IMR-90 (cell line): ENCODE results near the gene KLHL40.

Experiments used
- BHLHE40 ChIP-seq: fragments of 150-350 bp; IDR thresholded peaks from 2 replicates; pipeline ENCODE4 v1.6.1; 2016; ENCODE audit warnings: mild to moderate bottlenecking, low read depth, low read length
- CEBPB ChIP-seq: IDR thresholded peaks from 2 replicates; pipeline ENCODE4 v1.6.1; 2012; ENCODE audit warnings: low read depth, low read length, improper control_type of control experiment
- FOS ChIP-seq: fragments of 150-350 bp; IDR thresholded peaks from 2 replicates; pipeline ENCODE4 v1.6.1; 2016; ENCODE audit warnings: low read depth, low read length
- MAFK ChIP-seq: IDR thresholded peaks from 2 replicates; pipeline ENCODE4 v1.6.1; 2012; ENCODE audit warnings: low read depth, low read length, improper control_type of control experiment
- MXI1 ChIP-seq: IDR thresholded peaks from 2 replicates; pipeline ENCODE4 v1.6.1; 2012; ENCODE audit warnings: low read depth, mild to moderate bottlenecking, low read length, moderate library complexity, borderline replicate concordance
- POLR2A ChIP-seq: IDR thresholded peaks from 2 replicates; pipeline ENCODE4 v1.6.1; 2012; ENCODE audit warnings: mild to moderate bottlenecking, low read depth, low read length
- RAD21 ChIP-seq: IDR thresholded peaks from 2 replicates; pipeline ENCODE4 v1.6.1; 2012; ENCODE audit warnings: low read length, improper control_type of control experiment
- RCOR1 ChIP-seq: IDR thresholded peaks from 2 replicates; pipeline ENCODE4 v1.6.1; 2012; ENCODE audit warnings: mild to moderate bottlenecking, low read length, improper control_type of control experiment; ENCODE audit not compliant: insufficient replicate concordance
- RFX5 ChIP-seq: IDR thresholded peaks from 2 replicates; pipeline ENCODE4 v1.8.0; 2012; ENCODE audit warnings: low read depth, mild to moderate bottlenecking, low read length, moderate library complexity
- TF ChIP-seq, protein P1 (sequence below): conservative IDR thresholded peaks from 2 replicates; pipeline ENCODE4 v1.5.1; 2012; ENCODE audit warnings: mild to moderate bottlenecking, low read depth, low read length, improper control_type of control experiment
- TF ChIP-seq, protein P2 (sequence below): fragments of 150-350 bp; IDR thresholded peaks from 2 replicates; pipeline ENCODE4 v1.6.1; 2017; ENCODE audit warnings: mild to moderate bottlenecking, antibody characterized with exemption, low read length, low read depth

DNA sequence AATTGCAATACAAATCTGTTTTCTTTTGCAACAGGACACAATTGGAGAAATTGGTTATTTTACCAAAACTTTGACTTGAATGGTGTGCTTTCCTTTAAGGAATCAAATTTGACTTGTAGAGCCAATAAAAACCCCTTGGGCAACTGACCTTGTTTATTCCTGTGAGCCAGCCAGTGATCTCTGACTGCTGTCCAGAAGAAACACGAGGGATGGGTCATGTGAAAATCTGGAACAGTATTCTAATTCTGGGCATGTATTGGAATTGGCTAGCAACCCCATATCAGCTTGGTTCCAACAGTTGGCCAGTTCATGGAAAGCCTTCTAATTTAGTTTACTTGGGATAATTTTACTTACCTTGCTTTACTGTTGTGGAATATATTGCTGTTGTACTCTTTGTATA lies 36.4 kb downstream of the KLHL40 start:
- TF ChIP-seq, protein P1, sequence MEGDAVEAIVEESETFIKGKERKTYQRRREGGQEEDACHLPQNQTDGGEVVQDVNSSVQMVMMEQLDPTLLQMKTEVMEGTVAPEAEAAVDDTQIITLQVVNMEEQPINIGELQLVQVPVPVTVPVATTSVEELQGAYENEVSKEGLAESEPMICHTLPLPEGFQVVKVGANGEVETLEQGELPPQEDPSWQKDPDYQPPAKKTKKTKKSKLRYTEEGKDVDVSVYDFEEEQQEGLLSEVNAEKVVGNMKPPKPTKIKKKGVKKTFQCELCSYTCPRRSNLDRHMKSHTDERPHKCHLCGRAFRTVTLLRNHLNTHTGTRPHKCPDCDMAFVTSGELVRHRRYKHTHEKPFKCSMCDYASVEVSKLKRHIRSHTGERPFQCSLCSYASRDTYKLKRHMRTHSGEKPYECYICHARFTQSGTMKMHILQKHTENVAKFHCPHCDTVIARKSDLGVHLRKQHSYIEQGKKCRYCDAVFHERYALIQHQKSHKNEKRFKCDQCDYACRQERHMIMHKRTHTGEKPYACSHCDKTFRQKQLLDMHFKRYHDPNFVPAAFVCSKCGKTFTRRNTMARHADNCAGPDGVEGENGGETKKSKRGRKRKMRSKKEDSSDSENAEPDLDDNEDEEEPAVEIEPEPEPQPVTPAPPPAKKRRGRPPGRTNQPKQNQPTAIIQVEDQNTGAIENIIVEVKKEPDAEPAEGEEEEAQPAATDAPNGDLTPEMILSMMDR: no peak
- no peak for TF ChIP-seq MXI1
- no peak for TF ChIP-seq MAFK
- no peak for TF ChIP-seq BHLHE40
- no peak for TF ChIP-seq POLR2A
- TF ChIP-seq FOS: no peak
- TF ChIP-seq RFX5: no peak
- no peak for TF ChIP-seq CEBPB
- no peak for TF ChIP-seq RAD21
- no peak for TF ChIP-seq RCOR1
- TF ChIP-seq, protein P2, sequence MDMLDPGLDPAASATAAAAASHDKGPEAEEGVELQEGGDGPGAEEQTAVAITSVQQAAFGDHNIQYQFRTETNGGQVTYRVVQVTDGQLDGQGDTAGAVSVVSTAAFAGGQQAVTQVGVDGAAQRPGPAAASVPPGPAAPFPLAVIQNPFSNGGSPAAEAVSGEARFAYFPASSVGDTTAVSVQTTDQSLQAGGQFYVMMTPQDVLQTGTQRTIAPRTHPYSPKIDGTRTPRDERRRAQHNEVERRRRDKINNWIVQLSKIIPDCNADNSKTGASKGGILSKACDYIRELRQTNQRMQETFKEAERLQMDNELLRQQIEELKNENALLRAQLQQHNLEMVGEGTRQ: no peak
